HepG2 (cell line): ENCODE results near the gene TPRA1. TPM values are rescaled to one million over a fixed set of nuclear protein-coding genes. Genes with fewer than 3 reads are reported as not detected.

Source experiments
- ATAC-seq: fragments of 200-7000 bp; cut with Tn5 transposase; 3 replicates; pipeline ENCODE4 v1.9.1; 2020; ENCODE audit warnings: mild to moderate bottlenecking, moderate library complexity
- BruUV-seq: library from RNA; stranded (reverse); fragments of 400-500 nt; replicated peaks from 2 replicates; lab custom pipeline; 2021; lab: Mats Ljungman, UMichigan
- CTCF ChIA-PET: fragments of 300-600 bp; formaldehyde crosslinking; extraction: SDS; loops from one replicate; lab custom pipeline; 2021; ENCODE audit warnings: low total read pairs, inconsistent platforms, low intra/inter-chr PET ratio; lab: Yijun Ruan, JAX
- POLR2A ChIA-PET: fragments of 350-600 bp; sonication (Branson Sonifier 250); formaldehyde crosslinking; loops from one replicate; lab custom pipeline; 2020; ENCODE audit warnings: antibody characterized with exemption, inconsistent platforms; lab: Yijun Ruan, JAX
- DNase-seq: peaks from one replicate; pipeline ENCODE4 v3.0.0-alpha.2; 2015; ENCODE audit warnings: low spot score
- FAIRE-seq: peaks from 3 replicates; lab custom pipeline; 2011; peaks lifted over from hg19 to GRCh38; lab: Jason Lieb, UNC
- H2AFZ ChIP-seq: one replicate; pipeline ENCODE4 v1.6.1; 2011; ENCODE audit warnings: low read length, inconsistent platforms
- H3K27ac ChIP-seq: fragments of 300-600 bp; 3 replicates; pipeline ENCODE4 v1.8.0; 2011; ENCODE audit warnings: mixed run types, mild to moderate bottlenecking, mixed read lengths, low read length, inconsistent platforms; ENCODE audit not compliant: insufficient read depth; ENCODE audit errors: extremely low read length
- H3K27me3 ChIP-seq, 2 experiments: fragments of 200-600 bp in 1 of 2; 2 replicates in 1 of 2; 3 replicates in 1 of 2; pipeline versions ENCODE4 v1.6.0 to v1.8.0; 2011; ENCODE audit warnings: low read length in 2 of 2, mild to moderate bottlenecking in 2 of 2, moderate library complexity in 2 of 2, inconsistent platforms in 1 of 2; ENCODE audit not compliant: insufficient read depth in 2 of 2, control insufficient read depth in 1 of 2
- H3K36me3 ChIP-seq, 2 experiments: fragments of 200-600 bp in 1 of 2; replicated peaks in 1 of 2; 2 replicates in 1 of 2; 3 replicates in 1 of 2; pipeline versions ENCODE4 v1.5.1 to v1.8.0; 2011; ENCODE audit warnings: low read length in 2 of 2, inconsistent platforms in 1 of 2; ENCODE audit not compliant: insufficient read depth in 2 of 2, control insufficient read depth in 1 of 2
- H3K4me1 ChIP-seq: 2 replicates; pipeline ENCODE4 v1.5.1; 2012; ENCODE audit warnings: low read length, inconsistent platforms; ENCODE audit not compliant: insufficient read depth
- H3K4me2 ChIP-seq: 2 replicates; pipeline ENCODE4 v1.6.0; 2011; ENCODE audit warnings: low read depth, low read length, inconsistent platforms
- H3K4me3 ChIP-seq, 3 experiments: fragments of 200-600 bp in 1 of 3; sonication (generic), shearing (Covaris generic) in 1 of 3; replicated peaks in 1 of 3; 2 replicates each; pipeline ENCODE4 v1.5.1; 2011 to 2016; ENCODE audit warnings: low read length in 3 of 3, inconsistent platforms in 2 of 3, low read depth in 2 of 3, mild to moderate bottlenecking in 2 of 3, control low read depth in 1 of 3, mixed read lengths in 1 of 3; ENCODE audit not compliant: insufficient read depth in 1 of 3
- H3K79me2 ChIP-seq: one replicate; pipeline ENCODE4 v1.6.1; 2011; ENCODE audit warnings: low read length, inconsistent platforms; ENCODE audit not compliant: insufficient read depth
- H3K9ac ChIP-seq: 2 replicates; pipeline ENCODE4 v1.6.0; 2011; ENCODE audit warnings: mild to moderate bottlenecking, low read depth, low read length, inconsistent platforms; ENCODE audit not compliant: insufficient read depth
- H3K9me3 ChIP-seq: 2 replicates; pipeline ENCODE4 v1.5.1; 2012; ENCODE audit warnings: mild to moderate bottlenecking, low read length
- H4K20me1 ChIP-seq: 2 replicates; pipeline ENCODE4 v1.6.0; 2011; ENCODE audit warnings: inconsistent platforms, mild to moderate bottlenecking, low read length, moderate library complexity; ENCODE audit not compliant: insufficient read depth
- DMAP1 ChIP-seq: IDR thresholded peaks from 2 replicates; pipeline ENCODE4 v1.6.1; 2016
- EHMT2 ChIP-seq: fragments of 200-600 bp; sonication (generic); IDR thresholded peaks from 2 replicates; pipeline ENCODE4 v1.7.0; 2017; ENCODE audit warnings: antibody characterized with exemption, low read depth, low read length, borderline replicate concordance
- ELF4 ChIP-seq: sonication (generic); formaldehyde crosslinking; IDR thresholded peaks from 2 replicates; pipeline ENCODE4 v1.5.0; 2020; ENCODE audit warnings: missing genetic modification reagents, mild to moderate bottlenecking, moderate library complexity, borderline replicate concordance
- MTF1 ChIP-seq: sonication (generic); formaldehyde crosslinking; IDR thresholded peaks from 2 replicates; pipeline ENCODE4 v1.5.0; 2020; ENCODE audit warnings: missing genetic modification reagents
- MYNN ChIP-seq: sonication (generic); formaldehyde crosslinking; IDR thresholded peaks from 2 replicates; pipeline ENCODE4 v1.4.0; 2020; ENCODE audit warnings: mild to moderate bottlenecking, low read depth, missing genetic modification reagents
- PBX2 ChIP-seq: IDR thresholded peaks from 2 replicates; pipeline ENCODE4 v1.6.1; 2016; ENCODE audit warnings: control low read depth
- ZBTB37 ChIP-seq: sonication (generic); formaldehyde crosslinking; IDR thresholded peaks from 2 replicates; pipeline ENCODE4 v1.4.0; 2020; ENCODE audit warnings: mild to moderate bottlenecking, missing genetic modification reagents
- ZNF101 ChIP-seq: sonication (generic); formaldehyde crosslinking; IDR thresholded peaks from 2 replicates; pipeline ENCODE4 v1.4.0; 2020; ENCODE audit warnings: mild to moderate bottlenecking, low read depth, missing genetic modification reagents, borderline replicate concordance
- ZNF580 ChIP-seq: IDR thresholded peaks from 2 replicates; pipeline ENCODE4 v1.6.1; 2016; ENCODE audit warnings: low read depth, borderline replicate concordance
- ZNF674 ChIP-seq: sonication (generic); formaldehyde crosslinking; IDR thresholded peaks from 2 replicates; pipeline ENCODE4 v1.5.0; 2020; ENCODE audit warnings: low read depth, mild to moderate bottlenecking, missing genetic modification reagents
- ZNF761 ChIP-seq: sonication (generic); formaldehyde crosslinking; conservative IDR thresholded peaks from 2 replicates; pipeline ENCODE4 v1.4.0; 2020; ENCODE audit warnings: mild to moderate bottlenecking, missing genetic modification reagents
- WGBS: methylation state at CpG from one replicate; pipeline ENCODE4 v1.1.6; 2017; ENCODE audit warnings: low lambda C conversion rate; 5-methylcytosine and 5-hydroxymethylcytosine counted together
- in situ Hi-C: cut with HindIII; loops from 2 replicates; pipeline ENCODE4 v1.10.0; 2017; ENCODE audit warnings: low pct_unique_long_range_greater_than_20kb; ENCODE audit not compliant: extremely low pct_ligation_motif_present
- intact Hi-C: fragments of 100-400 bp; cut with micrococcal nuclease; formaldehyde crosslinking; loops from one replicate; pipeline ENCODE4 v1.10.0; 2022; ENCODE audit not compliant: unreplicated experiment
- polyA plus RNA-seq, 8 experiments: library from polyadenylated mRNA; depleted of rRNA in 3 of 8; stranded (reverse) in 7 of 8; unstranded in 1 of 8; fragments of >200 nt; fragmentation: Illumina TruSeq in 4 of 8; extraction: Trizol in 4 of 8; gene quantifications; 2 replicates each; pipeline versions ENCODE4 v1.2.1 to v1.2.3, GENCODE V29; 2011 to 2016; ENCODE audit warnings: low read depth in 4 of 8, missing spikeins in 1 of 8, mixed read lengths in 1 of 8; ENCODE audit not compliant: insufficient read depth in 1 of 8
- total RNA-seq, 5 experiments: library from RNA; depleted of rRNA; stranded (reverse); fragments of >200 nt; fragmentation: Illumina TruSeq; extraction: Trizol; gene quantifications; 2 replicates each; pipeline ENCODE4 v1.2.3, GENCODE V29; 2016; ENCODE audit warnings: low read depth in 1 of 5

TPRA1 gene
- total and polyA plus RNA-seq, 2 of the 13 experiments (the other 11 are each of a cell fraction or from before 2014, with no cell fraction given) = 25.4 to 25.8 TPM

GRCh38 chr3:127614928-127615589, 24.5 kb upstream of the TPRA1 start (continued):
- TF ChIP-seq ZNF580 (CRISPR knock-in tag) (no peak), ZNF674 (no peak), ZBTB37 (CRISPR knock-in tag) (no peak)

- CTCF ChIA-PET = no interaction called here
These were observed 22.9 kb upstream of the TPRA1 start for GRCh38 chr3:127613406-127613805.

GRCh38 chr3:127612966-127613365, 22.4 kb upstream of the TPRA1 start:
- 95% methylated on average over 6 of the region's 6 CpGs for WGBS
- ATAC-seq (no peak), DNase-seq (no peak), FAIRE-seq (no peak)
- no peaks in the 10 kb centered on the region for H4K20me1 ChIP-seq
- POLR2A ChIA-PET = no interaction called here
- no peaks in the 10 kb centered on the region for H3K27me3 ChIP-seq
- peaks cover 30 to 92% of the 10 kb centered on the region in 2 experiments for H3K36me3 ChIP-seq
- intact Hi-C loops = no loop called here
- no peak overlapping the region for H3K9ac ChIP-seq
- H3K79me2 ChIP-seq = peaks cover under 1% of the 10 kb centered on the region
- H3K4me3 ChIP-seq = no peak overlapping the region
- no peak overlapping the region for H3K4me2 ChIP-seq
- peaks cover 6% of the 10 kb centered on the region; the same call in 1 of the 2 replicates for H3K4me1 ChIP-seq
- BruUV-seq = no TSS peak
- H3K9me3 ChIP-seq = no peaks in the 10 kb centered on the region
- in situ Hi-C loops = no loop called here
- H3K27ac ChIP-seq = no peak overlapping the region
- TF ChIP-seq DMAP1 (CRISPR knock-in tag) (no peak), EHMT2 (no peak), ZNF761 (CRISPR knock-in tag) (no peak), PBX2 (CRISPR knock-in tag) (no peak), ZNF101 (CRISPR knock-in tag) (no peak), ELF4 (CRISPR knock-in tag) (no peak)
- CTCF ChIA-PET = no interaction called here
- H2AFZ ChIP-seq = no peak overlapping the region

More at GRCh38 chr3:127613406-127613805, 22.9 kb upstream of the TPRA1 start:
- Histone ChIP-seq H3K4me3 (no peak overlapping the region), H4K20me1 (no peaks in the 10 kb centered on the region), H3K27ac (no peak overlapping the region), H3K4me1 (peaks cover 6% of the 10 kb centered on the region; the same call in 1 of the 2 replicates), H2AFZ (no peak overlapping the region), H3K27me3 (no peaks in the 10 kb centered on the region), H3K4me2 (no peak overlapping the region), H3K36me3 (peaks cover 30 to 92% of the 10 kb centered on the region in 2 experiments), H3K79me2 (no peaks in the 10 kb centered on the region), H3K9me3 (no peaks in the 10 kb centered on the region), H3K9ac (no peak overlapping the region)
- intact Hi-C loops = no loop called here
- POLR2A ChIA-PET = no interaction called here
- DNase-seq (no peak), FAIRE-seq (no peak), ATAC-seq (no peak)
- in situ Hi-C loops = no loop called here
- no TSS peak for BruUV-seq
- TF ChIP-seq MYNN (CRISPR knock-in tag) (no peak), MTF1 (no peak)
